Kasumi-1 (cell line): ENCODE results near the gene ADAMTS3.

Source experiments
- DNase-seq, 2 experiments: peaks; one replicate each; lab custom pipeline; 2025; lab: John Stamatoyannopoulos, UW

ADAMTS3 gene

DNA sequence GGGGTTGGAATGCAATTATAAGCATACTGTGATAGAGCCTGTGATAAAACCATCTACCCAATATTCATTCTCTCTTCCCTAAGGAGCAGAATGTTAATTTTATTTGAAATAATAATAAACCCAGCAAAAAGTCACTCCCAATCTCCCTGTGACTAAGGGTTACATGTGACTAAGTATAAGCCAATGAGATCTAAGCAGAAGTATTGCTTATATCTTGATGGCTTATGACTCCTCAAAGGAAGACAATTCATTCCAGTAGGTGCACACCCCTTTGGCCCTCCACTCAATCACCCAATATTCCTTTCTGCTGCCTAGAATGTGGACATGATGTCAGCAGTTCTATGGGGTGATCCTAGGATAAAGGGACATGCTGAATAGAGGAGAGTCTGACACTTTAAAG lies 224.6 kb downstream of the ADAMTS3 start:
- DNase-seq = no peak

DNA sequence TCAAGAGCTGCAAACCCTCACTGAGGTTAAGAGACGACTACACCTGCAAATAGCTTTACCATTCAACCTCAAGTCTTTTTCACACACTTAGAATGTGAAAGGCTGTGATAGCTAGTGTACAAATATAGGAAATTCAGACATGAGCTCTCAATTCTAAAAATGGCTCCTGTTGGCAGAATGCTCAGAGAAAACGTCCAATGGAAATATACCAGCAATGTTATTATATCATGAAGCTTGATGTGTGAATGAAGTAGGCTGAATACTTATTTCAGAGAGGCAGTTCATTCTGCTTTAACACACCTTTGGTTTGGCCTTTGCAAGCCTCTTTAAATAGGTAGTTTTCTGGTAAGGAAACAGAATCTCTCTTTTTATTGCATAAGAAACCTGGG lies 227.6 kb downstream of the ADAMTS3 start:
- no peak for DNase-seq

DNA sequence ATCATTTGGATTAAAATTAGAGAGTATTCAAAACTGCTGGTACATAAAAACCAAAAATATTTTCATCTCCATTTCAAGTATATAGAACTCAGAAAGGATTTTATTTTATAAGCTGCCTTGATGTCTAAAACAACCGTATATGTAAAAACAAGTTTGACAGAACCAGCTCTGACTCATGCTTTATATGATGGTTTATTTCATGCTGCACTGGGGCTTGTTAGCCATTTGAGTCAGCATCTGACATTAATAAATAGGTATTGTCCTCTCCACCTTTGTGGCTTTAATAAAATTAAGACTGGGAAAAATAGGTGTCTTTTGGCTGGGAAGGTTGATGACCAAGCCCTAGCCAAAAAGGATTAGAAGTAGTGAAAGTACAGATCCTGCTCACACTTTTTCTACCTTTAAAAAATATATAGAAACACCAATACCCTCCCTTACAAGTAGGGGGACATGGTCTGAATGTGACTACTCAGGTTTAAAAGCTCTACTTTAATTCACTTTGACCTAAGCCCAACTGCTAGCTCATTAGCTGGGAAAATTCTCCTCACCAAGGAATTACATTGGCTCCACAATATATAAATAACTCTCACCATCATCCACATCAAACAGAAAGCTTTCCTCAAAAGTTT lies 228.1 kb downstream of the ADAMTS3 start:
- DNase-seq = peak in 1 of 2 experiments; percentile 5

DNA sequence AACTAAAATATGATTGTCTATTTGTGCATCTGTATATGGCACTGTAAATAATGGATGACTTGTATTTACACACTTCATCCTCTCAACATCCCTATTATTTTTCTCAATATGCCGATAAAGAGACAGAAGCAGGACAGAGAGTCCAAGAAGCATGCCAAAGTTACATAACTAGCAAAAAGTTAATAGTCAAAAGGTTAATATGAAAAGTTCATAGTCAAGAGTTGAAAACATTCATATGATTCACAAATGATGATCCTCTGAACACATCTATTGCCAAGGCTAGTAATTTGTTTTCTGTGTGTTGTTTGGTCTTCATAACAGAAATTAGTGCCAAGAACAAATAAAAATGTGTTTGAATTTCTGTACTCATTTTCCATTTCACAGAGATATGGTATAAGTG lies 231.0 kb downstream of the ADAMTS3 start:
- no peak for DNase-seq

DNA sequence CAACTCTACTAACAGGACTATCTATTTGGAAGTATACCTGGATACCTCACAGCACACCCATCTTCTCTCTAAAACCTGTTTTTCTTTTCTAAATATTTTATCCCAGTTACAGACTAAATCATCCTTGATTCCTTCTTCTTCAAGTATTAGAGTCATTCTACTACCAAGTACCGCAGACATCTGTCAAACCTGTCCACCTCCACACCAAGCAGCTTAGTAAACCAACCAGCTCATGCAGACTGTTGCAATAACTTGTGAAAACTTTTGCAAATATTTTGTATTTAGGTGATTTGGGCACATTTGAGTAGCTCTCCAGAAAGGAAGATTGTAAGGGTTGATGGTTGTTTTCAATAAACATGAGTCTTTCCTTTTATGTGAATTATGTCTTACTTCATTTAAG lies 238.6 kb downstream of the ADAMTS3 start:
- no peak for DNase-seq

DNA sequence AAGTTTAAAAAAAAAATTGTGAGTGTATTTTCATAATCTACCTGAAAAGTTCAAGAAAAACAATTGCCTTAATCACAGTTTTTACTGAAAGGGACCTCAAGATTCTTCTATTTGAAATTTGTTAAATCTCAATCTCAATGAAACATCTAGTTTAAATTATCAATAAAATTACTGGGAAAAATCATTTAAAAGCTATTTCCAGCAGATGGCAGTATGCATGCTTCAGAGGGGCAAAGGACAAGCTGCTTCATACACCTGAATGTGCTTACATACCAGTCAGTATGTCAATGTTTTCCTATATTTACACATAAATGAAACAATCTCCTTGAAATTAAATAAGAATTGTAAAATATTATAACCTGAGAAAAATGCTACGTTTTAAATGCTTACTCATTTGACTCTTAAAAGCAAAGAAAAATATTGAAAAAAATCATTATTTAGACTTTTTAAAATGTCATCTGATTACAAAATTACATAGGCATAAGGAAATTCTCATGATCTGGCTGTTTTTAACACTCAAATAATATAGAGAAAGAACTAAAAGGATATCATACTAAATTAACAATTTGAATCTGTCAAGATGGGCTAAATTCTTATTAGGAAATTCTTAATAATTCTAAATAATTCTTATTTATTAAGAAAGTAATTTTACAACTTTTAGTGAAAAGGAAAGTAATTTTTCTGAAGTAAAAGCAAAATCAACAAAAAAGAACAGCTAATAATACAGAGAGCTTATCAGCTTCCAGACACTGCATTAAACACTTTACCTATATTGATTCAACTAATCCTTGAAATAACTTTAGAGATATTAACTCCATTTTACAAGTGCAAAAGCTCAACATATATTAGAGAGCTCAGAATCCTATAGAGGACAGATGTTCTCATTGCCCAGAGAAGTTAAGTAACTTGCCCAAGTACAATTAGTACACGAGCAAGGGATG lies 242.1 kb downstream of the ADAMTS3 start:
- peak; percentile 30 to 69 for DNase-seq

DNA sequence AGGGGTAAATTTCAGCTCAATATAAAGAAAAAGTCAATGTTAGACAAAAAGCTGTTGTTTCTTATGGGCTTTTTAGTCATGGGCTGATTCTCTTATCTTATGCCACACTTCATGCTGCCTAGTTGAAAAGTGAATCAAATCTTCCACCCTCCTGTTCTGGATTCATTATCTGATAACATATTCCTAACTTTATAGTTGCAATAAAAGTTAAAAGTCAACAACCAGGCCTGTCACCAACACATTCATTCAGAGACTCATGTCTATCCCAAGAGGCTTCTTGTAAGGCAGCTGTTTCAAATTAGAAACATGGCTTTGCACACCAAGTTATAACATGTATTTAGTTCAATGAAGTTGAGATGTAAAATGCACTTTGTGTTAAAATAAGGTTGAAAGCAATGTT lies 243.8 kb downstream of the ADAMTS3 start:
- no peak for DNase-seq

DNA sequence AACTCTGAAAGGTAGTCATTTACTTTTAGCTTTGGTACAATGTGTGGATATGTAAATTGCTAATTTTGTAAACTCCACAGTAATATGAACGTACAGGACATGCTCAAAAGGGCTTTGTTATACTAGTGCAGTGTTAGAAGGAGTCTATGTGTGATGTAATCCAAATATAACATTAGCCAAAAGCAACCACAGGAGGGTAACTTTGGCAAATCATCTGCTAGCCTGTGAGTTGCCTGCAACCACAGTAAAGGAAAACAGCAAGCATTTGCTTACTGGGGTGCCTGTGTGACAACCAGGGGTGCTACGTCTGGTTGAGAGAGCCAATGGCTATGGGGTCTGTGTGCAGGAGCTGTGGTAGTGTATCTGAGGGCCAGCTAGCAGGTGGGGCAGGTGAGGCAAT lies 245.8 kb downstream of the ADAMTS3 start:
- no peak for DNase-seq

DNA sequence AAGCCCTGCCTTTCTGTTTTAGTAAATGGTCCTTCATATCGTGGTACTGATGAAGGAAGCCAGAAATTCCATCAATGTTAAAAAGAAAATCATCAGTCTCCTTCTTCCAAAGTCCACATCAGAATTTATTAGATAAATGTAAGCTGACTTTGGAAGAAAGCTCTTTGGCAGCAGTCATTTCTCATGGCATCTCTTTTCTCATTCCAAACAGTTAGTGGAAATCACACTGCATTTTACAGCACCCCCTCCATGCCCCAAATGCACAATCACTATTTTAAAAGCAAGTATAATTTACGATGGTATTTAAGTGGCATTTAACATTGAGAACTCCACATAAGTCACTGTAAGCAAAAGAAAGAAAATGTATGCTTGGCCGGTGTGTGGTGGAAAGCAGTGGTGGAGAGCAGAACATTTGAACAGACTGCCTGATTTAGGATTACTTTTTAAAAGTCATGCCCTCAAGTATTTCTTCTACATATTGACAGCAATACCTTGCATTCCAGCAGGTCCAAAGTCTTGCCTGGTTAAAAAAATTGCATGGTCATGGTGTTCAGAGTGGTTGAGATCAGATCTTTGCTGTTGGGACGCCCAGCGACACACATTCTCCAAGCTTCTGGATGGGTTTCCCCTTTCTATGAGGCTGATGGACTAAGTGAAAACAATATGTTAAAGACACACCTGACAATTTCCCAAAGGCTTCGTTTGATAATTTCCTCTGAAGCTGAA lies 248.6 kb downstream of the ADAMTS3 start:
- DNase-seq = no peak

DNA sequence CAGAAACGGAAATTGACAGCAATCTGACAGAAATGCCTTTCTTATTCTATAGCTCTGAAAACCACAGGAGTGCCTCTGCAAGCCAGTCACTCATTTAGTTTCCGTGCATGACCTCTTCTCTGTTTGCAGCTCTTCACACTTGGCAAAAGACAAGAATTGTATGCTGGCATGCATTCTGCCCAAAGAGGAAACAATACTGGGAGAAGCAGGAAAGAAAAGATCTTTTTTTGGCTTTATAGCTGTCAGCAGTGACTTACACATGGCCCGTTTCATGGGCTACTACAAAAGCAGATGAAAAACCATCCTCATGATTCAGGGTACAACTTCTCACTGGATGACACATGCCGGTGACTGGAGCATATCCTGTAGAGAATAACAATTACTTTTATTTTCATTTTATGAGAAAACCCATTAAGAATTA lies 249.4 kb downstream of the ADAMTS3 start:
- peak; percentile 99 for DNase-seq

DNA sequence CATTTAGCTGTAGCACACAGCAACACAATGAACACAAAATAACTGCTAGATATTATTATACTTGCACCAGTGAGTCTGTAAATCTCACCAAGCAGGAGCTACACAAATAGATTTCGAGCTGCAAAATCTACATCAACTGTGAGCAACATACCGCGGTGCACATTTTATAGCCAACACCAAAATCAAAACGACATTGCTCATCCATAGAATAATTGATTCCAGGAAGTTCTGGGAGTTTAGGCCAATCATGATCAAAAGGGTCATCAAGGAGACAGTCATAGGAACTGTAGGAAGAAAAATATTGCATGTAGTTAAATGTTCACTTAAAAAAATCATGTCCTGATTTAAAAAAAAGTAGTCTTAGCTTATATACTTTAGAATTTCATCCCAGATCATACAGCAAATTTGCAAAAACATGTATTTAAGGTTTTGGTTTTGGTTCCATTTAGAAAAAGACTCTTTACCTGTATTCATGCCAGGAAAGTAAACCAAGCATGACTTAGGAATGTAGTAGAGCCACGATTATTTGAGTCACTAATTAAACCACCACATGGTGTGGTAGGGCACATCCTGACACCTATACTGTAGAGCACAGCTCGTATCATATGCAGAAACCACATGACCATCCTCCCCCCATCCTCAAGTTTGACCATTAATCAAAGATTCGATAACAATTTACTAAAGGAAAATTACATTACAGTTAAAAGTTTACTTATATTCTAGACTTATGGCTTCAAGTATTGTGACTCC lies 250.4 kb downstream of the ADAMTS3 start:
- no peak for DNase-seq

DNA sequence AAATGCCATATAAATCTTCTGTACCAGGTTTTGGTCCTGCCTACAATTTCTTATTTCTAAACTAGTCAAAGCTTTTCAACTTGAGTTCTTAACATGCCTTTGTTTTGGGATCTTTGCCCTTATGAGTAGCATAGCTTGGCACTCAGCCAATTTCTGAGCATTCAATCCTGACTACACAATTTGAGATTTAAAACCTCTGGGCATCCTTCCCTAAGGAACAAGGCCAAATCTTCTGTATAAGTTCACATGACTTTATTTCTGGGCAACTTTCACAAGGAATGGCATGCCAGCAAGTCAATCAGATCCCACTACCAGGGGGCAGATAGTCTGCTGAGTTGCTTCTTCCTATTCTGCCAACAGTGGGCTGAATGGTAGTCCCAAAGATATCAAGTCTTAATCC lies 254.2 kb downstream of the ADAMTS3 start:
- DNase-seq = no peak

DNA sequence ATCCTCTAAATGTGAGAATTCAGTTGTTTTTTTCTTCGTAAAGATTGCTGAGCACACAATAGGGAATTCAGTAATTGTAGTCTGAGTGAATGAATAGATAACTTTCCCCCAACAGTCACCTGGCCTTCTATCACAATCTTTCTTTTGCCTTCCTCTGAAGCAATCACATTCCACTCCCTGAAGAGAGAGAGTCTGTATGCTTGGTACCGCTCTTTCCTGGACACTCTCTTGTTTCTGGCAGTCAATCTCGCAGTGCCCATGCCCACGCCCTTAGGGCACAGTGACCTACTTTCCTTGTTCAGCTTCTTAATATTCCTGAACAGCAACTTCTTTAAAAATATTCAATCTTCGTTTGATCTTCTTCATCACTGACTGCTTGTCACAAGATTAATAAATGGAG lies 255.9 kb downstream of the ADAMTS3 start:
- DNase-seq = no peak

DNA sequence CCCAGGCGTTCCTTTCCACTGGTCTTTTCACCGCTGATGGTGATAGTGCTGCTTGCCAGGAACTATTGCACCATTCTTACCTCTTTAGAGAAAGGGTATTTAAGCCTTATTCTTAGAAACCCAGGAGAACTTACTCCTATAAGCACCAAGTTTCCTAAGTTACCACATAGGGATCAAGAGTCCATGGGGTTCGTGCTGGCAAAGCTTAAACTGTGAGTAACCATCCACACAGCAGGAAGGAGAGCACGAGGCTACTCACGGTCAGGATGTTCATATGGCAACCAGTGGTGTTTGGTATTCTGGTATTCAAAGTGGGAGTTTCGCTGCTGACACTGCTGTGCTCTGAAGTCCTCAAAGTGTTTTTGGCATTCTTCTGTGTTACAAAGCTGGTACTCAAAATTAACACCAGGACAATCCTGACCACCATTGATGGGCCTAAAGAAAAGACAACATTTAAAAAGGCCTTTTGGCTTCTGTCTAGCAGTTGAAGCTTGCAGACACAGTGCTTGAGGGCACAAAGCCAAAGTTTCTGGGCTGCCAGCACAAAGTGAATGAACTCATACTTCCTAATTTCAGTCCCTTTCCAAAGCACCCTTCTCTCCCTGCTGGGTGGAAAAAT lies 256.9 kb downstream of the ADAMTS3 start:
- peak; percentile 41 to 49 for DNase-seq

DNA sequence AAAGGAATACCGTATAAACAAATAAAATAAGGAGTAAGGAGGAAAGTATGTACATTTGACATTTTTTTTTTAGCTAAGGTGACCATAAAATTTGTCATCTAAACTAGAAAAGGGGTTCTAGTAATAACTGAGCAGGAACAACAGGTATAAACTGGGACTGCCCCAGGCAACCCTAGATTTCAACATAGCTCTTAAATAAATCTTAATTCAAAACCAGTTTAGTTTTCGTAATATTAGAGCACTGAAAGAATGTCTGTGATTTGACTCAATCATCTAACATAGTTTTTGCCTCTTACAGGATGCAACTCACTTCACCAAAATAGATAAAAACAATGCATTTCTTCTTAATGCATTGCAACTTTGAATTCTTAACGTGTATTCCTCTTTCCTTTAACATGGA lies 257.7 kb downstream of the ADAMTS3 start:
- DNase-seq = no peak

DNA sequence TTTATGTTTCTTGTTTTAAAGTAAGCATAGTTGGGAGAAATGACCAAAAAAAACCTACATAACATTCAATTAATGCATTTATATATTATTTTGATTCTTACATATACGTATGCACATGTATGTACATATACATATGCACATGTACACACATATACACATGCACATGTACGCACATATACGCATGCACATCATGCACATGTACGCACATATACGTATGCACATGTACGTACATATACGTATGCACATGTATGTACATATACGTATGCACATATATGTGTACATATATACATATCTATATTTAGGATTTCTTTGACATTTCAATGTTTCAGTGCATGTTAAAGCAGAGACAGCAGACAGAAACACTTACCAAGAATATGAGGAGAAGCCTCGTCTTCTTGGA lies 263.4 kb downstream of the ADAMTS3 start:
- DNase-seq = no peak

DNA sequence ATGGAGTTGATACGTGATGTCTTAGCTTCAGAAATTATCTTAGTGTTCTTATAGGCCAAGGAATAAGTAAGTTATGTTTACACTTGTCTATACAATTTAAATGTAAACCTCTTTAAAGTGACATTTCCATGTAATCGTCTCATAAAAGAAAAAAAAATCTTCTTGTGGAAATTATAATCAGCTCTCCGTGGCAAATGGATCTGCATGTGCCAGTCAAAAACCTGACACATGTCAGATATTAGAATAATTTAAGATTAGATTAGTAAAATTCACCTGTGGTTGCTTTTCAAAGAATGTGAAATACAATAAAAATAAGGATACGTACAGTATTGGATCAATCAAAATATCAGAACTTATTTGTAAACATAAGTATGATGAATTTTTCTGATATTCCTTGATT lies 263.9 kb downstream of the ADAMTS3 start:
- DNase-seq = no peak

DNA sequence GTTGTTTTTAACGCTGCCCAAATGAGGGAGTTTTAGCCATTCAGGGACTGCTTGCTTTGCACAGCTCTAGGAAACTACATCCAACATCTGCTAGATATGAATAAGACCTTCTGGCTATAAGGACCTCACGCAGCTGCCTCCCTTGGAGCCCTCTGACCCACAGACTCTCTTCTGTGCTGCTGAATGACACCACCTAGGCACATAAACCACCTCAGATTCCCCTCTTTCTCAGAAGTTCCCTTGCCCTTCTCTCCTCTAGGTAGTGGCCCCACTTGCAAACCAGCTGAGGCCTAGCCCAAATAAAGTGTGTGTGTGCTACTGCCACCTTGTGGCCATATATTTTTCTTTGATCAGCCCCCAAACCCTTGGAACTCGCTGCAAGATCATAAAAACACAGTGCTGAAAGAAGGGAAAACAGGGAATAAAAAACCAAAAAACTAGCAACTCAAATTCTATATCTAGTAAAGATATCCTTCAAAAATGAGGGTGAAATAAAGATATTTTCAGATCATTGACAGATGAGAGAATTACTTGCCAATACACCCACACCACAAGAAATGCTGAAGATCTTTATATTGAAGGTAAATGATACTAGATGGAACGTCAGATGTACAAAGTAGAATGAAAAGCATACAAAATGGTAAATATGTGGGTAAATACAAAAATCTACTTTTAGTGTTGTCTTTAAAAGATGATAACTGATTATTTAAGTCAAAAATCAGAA lies 265.9 kb downstream of the ADAMTS3 start:
- peak; percentile 47 to 72 for DNase-seq

DNA sequence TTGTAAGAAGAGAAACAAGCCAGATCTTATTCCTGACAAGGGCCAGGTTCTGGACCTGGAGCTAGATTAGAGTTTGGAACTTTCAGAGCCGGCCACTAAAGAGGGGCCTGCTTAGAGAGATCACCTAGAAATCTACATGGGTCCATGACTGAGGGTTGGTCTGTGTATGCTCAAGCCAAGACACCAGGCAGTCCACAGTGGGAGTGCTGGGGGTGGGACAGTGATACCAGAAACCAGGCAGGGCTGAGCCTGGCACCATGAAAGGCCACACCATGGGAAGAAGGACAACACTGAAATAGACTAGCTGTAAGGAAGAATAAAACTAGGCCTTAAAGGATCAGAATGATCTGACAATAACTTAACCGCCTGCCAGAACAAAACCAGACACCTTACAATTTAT lies 267.3 kb downstream of the ADAMTS3 start:
- no peak for DNase-seq

DNA sequence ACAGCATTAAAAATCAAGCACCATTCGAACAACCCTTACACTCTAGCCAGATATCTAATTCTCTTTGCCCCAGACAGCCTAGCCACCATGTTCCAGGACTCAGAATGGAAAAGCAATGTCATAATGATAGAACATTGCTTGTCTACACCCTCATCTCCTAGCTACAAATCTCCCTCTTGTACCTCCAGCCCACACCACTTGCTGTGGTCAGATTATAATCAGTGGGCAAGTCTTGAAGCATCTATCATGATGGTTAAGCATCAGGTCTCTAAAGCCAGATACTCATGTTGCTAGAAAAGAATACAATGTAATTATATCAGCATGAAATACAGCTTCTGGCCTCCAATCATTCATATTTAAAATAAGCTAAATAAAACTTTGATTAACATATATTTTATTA lies 268.9 kb downstream of the ADAMTS3 start:
- no peak for DNase-seq

DNA sequence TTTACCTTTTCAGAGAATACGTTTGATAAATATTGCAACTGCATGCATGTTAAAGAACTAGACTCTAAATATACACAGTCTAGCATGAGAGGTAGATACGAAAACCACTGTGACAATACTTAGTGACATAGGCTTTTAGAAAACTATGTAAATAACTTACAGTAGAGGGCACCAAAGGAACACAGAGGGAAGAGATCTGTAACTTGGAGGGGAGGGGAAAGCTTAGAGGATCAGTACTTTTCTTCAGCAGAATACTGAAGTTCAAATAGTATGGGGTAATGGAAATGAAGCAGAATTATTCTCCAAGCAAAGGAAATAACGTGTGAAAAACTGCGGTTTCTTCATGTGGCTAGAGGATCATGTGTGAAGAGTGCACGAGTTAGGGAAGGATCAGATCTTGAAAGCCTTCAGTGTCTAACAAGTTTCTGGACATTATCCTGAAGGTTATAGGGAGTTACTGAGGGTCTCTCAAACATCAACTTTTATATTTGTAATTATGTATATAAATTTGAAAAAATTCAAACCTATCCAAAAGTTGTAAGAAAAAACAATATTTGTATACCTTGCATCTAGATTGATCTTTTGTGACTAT lies 273.0 kb downstream of the ADAMTS3 start:
- peak; percentile 90 to 93 for DNase-seq
